Right lobe of liver (tissue), 6 donors: ENCODE results near the gene LCOR. TPM values are rescaled to one million over a fixed set of nuclear protein-coding genes. Genes with fewer than 3 reads are reported as not detected.

Experiments used
- ATAC-seq, 4 donors: fragments of 200-7000 bp; cut with Tn5 transposase; one replicate each; pipeline ENCODE4 v1.9.1; 2020; ENCODE audit warnings: mild to moderate bottlenecking in 4 of 4, moderate library complexity in 4 of 4
- DNase-seq, 3 donors: peaks; one replicate each; pipeline ENCODE4 v3.0.0-alpha.2; 2020
- H3K27ac ChIP-seq, 3 donors: fragments of 200-600 bp; one replicate each; pipeline ENCODE4 v1.8.0; 2022
- H3K27me3 ChIP-seq, 2 donors: fragments of 200-600 bp; one replicate each; pipeline ENCODE4 v1.8.0; 2022
- H3K36me3 ChIP-seq, 4 donors: fragments of 200-600 bp; sonication (generic) in 1 of 4; one replicate each; pipeline versions ENCODE4 v1.5.1 to v1.8.0; 2017 to 2022; ENCODE audit warnings: control low read depth in 1 of 4
- H3K4me1 ChIP-seq, 4 donors: fragments of 200-600 bp; sonication (generic) in 1 of 4; one replicate each; pipeline versions ENCODE4 v1.5.1 to v1.8.0; 2017 to 2022; ENCODE audit warnings: control low read depth in 1 of 4
- H3K4me3 ChIP-seq, 3 donors: fragments of 200-600 bp; one replicate each; pipeline ENCODE4 v1.8.0; 2022
- H3K9me3 ChIP-seq, 4 donors: fragments of 200-600 bp; sonication (generic) in 1 of 4; one replicate each; pipeline versions ENCODE4 v1.5.1 to v1.8.0; 2017 to 2022; ENCODE audit warnings: control low read depth in 1 of 4
- POLR2A ChIP-seq: fragments of 450-650 bp; IDR thresholded peaks from one replicate; pipeline ENCODE4 v1.6.1; 2017; ENCODE audit warnings: antibody characterized with exemption, mild to moderate bottlenecking
- WGBS: methylation state at CpG from one replicate; pipeline ENCODE4 v1.1.6; 2018; ENCODE audit warnings: low coverage, low lambda C conversion rate; ENCODE audit not compliant: insufficient coverage; ENCODE audit errors: missing lambda C conversion rate; 5-methylcytosine and 5-hydroxymethylcytosine counted together
- intact Hi-C, 2 donors: fragments of 100-400 bp; cut with DNase I; formaldehyde crosslinking; loops; one replicate each; pipeline versions ENCODE4 v1.11.2 to v1.14.1; 2022
- total RNA-seq, 6 experiments: library from RNA; depleted of rRNA in 2 of 6; stranded (reverse); fragments of >200 nt in 2 of 6; fragmentation: NEBNext Ultra II Directional in 3 of 6; extraction: Animal tissue kit (Norgen Biotek cat#: 25700) in 3 of 6; gene quantifications; one replicate each; pipeline versions ENCODE4 v1.1.0 to v1.2.4, GENCODE V29; 2016 to 2023
- TF ChIP-seq, protein P1 (sequence below), 4 donors: fragments of 200-600 bp in 3 of 4; fragments of 450-650 bp in 1 of 4; IDR thresholded peaks; one replicate each; pipeline versions ENCODE4 v1.5.1 to v1.8.0; 2016 to 2022; ENCODE audit warnings: antibody characterized with exemption in 4 of 4, mild to moderate bottlenecking in 2 of 4
- donor health status: DM: no; HTN: yes; CAD: no.
- donor health status: DM: no; HTN: no; CAD: no.
- donor health status: DM: no; HTN: no; CAD: no.
- donor health status: DM: no; HTN: yes; CAD: no.
- donor health status: DM: no; HTN: yes; CAD: no.

Gene LCOR
- total RNA-seq, 6 experiments from 2014 or later: 8.6 to 16.3 (median 12.9) TPM

DNA sequence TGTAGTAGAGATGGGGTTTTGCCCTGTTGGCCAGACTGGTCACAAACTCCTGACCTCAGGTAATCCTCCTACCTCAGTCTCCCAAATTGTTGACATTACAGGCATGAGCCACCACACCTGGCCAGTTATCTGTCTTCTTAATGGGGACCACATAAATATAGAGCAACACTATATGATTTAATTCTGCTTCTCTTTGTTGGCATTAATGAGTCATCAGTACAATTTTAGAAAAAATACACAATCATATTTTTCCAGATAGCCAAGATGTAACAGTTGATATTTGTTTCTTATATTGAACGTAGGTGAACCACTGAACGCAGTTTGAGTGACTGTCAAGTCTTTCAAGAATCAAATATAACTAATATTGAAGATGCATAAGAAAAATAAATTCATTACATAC, 48.5 kb downstream of the LCOR start:
- Histone ChIP-seq H3K36me3 (no peaks in the 10 kb centered on the region), H3K4me1 (peaks cover 0 to 6% (median 0%) of the 10 kb centered on the region in 4 donors), H3K4me3 (no peak overlapping the region), H3K27me3 (no peaks in the 10 kb centered on the region), H3K27ac (no peak overlapping the region), H3K9me3 (no peaks in the 10 kb centered on the region)
- no peak for ATAC-seq
- intact Hi-C loops: no loop called here
- no peak for TF ChIP-seq POLR2A
- TF ChIP-seq, protein P1, sequence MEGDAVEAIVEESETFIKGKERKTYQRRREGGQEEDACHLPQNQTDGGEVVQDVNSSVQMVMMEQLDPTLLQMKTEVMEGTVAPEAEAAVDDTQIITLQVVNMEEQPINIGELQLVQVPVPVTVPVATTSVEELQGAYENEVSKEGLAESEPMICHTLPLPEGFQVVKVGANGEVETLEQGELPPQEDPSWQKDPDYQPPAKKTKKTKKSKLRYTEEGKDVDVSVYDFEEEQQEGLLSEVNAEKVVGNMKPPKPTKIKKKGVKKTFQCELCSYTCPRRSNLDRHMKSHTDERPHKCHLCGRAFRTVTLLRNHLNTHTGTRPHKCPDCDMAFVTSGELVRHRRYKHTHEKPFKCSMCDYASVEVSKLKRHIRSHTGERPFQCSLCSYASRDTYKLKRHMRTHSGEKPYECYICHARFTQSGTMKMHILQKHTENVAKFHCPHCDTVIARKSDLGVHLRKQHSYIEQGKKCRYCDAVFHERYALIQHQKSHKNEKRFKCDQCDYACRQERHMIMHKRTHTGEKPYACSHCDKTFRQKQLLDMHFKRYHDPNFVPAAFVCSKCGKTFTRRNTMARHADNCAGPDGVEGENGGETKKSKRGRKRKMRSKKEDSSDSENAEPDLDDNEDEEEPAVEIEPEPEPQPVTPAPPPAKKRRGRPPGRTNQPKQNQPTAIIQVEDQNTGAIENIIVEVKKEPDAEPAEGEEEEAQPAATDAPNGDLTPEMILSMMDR (IDR thresholded peaks at IDR 0.05): no peak
- 90% methylated on average over 2 of the region's 2 CpGs for WGBS
- DNase-seq: no peak

DNA sequence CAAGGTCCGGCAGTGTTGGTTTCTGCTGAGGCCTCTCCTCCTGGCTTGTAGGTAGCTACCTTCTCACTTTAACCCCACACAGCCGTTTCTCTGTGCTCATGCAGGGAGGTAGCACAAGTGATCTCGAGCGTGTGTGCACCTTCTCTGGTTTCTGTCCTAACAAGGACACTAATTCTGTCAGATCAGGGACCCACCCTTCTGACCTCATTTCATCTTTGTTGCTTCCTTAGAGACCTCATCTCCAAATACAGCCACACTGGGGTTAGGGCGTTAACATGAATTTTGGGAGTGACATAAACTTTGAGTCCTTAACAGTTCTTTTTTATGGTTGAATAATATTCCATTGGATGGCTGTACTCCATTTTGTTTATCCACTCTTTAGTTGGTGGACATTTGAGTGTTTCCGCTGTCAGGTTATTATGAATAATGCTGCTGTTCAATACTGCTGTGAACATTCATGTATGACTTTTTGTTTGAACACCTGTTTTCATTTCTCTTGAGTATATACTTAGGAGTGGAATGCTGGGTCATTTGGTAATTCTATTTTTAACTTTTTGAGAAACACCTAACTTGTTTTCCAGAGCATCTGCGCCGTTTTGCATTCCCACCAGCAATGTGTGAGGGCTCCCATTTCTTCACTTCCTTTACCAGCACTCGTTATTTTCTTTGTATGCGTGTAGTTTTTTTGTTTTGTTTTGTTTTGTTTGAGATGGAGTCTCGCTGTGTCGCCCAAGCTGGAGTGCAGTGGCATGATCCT, 57.5 kb downstream of the LCOR start:
- no peak for TF ChIP-seq POLR2A
- TF ChIP-seq, protein P1 (IDR thresholded peaks at IDR 0.05): no peak
- Histone ChIP-seq H3K4me1 (peaks cover 0 to 16% (median 7%) of the 10 kb centered on the region in 4 donors), H3K27me3 (no peaks in the 10 kb centered on the region), H3K36me3 (no peaks in the 10 kb centered on the region), H3K9me3 (no peaks in the 10 kb centered on the region), H3K4me3 (no peak overlapping the region), H3K27ac (no peak overlapping the region)
- intact Hi-C loops: no loop called here
- DNase-seq (no peak), ATAC-seq (no peak)
- 80% methylated on average over 11 of the region's 12 CpGs for WGBS

DNA sequence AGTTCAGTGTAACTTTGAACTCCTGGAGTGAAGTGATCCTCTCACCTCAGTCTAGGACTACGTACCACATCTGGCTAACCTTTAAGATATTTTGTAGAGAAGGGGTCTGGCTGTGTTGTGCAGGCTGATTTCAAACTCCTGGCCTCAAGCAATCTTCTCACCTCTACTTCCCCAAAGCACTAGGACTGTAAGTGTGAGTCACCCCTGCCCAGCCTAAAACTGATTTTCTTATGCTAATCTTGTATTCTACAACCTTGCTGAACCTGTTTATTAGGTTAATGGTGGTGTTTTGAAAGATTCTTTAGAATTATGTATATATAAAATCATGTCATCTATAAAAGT, 58.0 kb downstream of the LCOR start:
- H3K9me3 ChIP-seq: no peaks in the 10 kb centered on the region
- TF ChIP-seq, protein P1 (IDR thresholded peaks at IDR 0.05): no peak
- TF ChIP-seq POLR2A: no peak
- no peaks in the 10 kb centered on the region for H3K27me3 ChIP-seq
- peak in 3 of 4 donors; percentile 34 to 57 (median 49) for ATAC-seq
- H3K27ac ChIP-seq: no peak overlapping the region
- H3K4me3 ChIP-seq: no peak overlapping the region
- H3K36me3 ChIP-seq: no peaks in the 10 kb centered on the region
- DNase-seq: no peak
- peaks cover 0 to 16% (median 7%) of the 10 kb centered on the region in 4 donors for H3K4me1 ChIP-seq
- intact Hi-C loops: no loop called here
- WGBS: 40% methylated on average over 1 of the region's 1 CpG

GRCh38 chr10:96890580-96890979, 58.5 kb downstream of the LCOR start:
- intact Hi-C loops: no loop called here
- 33% methylated on average over 3 of the region's 3 CpGs for WGBS
- TF ChIP-seq, protein P1 (IDR thresholded peaks at IDR 0.05): no peak
- TF ChIP-seq POLR2A: no peak
- Histone ChIP-seq H3K36me3 (no peaks in the 10 kb centered on the region), H3K27ac (no peak overlapping the region), H3K4me3 (no peak overlapping the region), H3K4me1 (peaks cover 0 to 16% (median 7%) of the 10 kb centered on the region in 4 donors), H3K9me3 (no peaks in the 10 kb centered on the region), H3K27me3 (no peaks in the 10 kb centered on the region)
- no peak for DNase-seq
- ATAC-seq: peak; percentile 53 to 76 (median 68)
